Measurements from ENCODE around the gene GAB1. TPM values are rescaled to one million over a fixed set of nuclear protein-coding genes. Genes with fewer than 3 reads are reported as not detected.

The GAB1 gene
- total and polyA plus RNA-seq, 2 of the 8 experiments (the other 6 are each of a cell fraction or from before 2014, with no cell fraction given): 6.8 to 21.3 TPM

DNA sequence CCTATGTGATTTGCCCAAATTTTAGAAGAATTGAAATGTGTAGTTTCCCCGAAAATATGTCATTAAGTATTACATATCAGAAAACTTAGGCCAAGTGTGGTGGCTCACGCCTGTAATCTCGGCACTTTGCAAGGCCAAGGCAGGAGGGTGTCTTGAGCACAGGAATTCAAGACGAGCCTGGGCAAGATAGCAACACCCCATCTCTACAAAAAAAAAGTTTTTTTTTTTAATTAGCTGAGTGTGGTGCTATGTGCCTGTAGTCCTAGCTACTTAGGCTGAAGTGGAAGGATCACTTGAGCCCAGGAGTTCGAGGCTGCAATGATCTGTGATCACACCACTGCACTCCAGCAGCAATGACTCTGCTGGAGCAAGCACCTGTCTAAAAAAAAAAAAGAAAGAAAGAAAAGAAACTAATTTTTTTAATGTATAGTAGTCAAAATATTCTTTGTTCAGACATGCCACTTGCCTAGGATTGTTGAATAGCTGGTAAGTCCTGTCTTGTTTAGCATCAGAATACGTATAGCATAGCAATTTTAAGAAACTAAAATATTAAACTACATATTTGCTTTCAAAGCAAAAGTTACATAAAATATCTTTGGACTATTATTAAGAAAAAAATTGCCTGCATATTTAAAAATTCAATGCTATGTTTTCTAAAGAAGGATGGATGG, 40.1 kb upstream of the GAB1 start (continued):
- TF ChIP-seq MAFK (IDR thresholded peaks at IDR 0.05; ENCODE audit: low read depth, low read length): no peak
